ENCODE data around the gene CCT6B.
"Not testable (repeated sequence)": the region's sequence is repeated elsewhere in the genome, so short reads cannot be mapped to it uniquely, and the experiment has no call there.

CCT6B gene

DNA sequence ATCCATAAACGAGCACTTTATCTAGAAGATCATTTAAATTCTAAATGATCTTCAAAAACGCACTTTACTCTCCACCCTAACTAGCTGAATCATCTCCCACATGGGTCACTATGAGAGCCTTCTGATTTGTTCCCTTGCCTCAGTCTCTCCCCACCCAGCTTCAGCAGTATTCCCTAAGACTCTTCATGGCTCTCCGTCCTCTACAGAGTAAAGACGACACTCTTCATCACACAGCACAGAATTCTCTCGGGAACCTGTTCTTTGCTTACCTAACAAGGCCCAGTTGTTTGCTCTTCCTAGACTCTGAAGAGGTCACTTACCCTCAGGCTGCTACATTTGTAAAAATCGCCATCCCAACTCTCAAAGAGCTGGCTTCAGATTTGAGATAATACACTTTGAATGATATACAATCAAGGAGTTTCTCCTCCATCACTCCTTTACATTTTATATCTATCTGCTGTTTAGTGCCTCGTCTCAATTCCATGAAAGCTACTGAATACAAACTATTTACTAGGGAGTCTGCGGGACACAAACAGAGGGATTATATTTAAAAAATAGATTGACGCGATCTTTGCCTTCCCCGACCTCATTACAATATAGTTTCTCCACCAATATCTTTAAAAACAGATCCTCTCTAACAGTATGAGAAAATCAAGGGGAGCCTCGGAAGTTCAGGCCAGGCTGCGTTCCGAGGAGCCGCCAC lies 18.5 kb upstream of the CCT6B start:
- DNase-seq: no peak

DNA sequence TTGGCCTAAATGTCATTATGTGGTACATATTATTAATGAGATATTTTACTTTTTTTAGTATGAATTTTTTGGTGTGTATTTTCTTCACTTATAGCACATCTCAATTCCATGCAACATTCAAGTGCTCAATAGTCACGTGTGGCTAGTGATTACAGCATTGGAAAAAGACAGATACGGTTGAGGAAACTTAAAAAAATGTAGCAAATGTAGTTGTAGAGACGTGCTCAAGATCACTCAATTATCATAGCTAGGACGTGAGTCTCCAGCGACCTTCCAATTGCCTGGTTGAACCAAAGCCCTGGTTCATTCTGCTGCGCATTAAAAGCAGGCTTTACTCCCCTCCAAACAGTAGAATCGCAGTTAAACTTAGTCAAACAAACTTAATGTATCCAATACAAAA lies 17.9 kb upstream of the CCT6B start:
- DNase-seq: no peak

DNA sequence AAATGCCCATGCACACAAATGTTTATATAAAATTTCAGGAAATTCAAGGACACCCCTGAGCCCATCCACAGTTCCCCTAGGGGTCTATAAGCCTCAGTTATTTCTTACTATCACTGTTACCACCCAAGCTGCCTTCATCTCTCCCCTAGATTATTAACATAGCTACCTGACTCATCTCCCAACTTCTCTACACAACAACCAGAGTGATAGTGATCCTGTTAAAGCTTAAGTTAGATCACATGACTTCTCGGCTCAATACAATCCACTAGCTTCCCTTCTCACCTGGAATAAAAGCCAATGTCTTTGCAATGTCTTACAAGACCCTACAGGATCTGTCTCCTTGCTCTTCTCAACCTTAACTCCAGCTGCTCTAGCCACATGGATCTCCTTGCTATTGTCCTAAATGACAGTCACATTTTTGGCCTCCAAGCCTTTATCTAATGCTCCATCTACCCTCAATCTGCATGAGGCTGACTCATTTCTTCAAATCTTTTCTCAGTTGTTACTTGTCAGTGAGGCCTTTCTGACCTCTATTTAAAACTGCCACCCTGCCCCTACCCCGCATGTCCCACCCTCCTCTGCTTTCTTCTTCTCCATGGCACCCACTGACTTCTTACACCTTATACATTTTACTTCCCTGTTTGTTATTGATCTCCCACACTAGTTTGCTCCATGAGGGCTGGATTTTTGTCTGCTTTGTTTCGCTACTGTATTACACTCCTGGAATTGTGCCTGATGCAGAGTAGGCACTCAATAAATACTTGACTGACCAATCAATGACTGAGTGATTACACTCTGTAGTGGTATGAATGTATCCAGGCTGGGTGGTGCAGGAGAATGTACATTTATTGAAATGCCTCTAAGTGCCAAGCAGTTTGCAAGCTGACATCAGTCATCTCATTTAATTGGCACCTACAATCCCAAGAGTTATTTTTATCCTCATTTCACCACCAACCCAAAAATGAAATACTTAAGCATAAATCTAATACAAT lies 13.8 kb upstream of the CCT6B start:
- no peak for DNase-seq

DNA sequence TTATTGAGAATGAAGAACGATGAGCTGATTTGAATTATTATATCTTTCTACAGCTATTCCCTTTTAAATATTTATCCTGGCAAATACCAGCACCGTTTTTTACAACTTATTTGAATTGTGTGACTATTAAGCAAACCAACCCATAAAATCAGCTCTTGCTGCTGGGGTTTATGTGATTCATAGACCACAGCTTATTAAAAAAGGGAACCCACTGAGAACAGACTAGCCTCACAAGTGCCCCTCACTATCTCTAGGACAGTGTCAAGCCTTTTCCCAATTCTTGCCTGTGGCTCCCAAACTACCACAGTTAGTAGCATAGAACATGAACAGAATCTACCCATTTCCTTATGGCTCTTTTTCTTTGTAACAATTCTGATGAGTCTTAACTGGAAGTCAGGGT lies 12.9 kb upstream of the CCT6B start:
- no peak for DNase-seq

DNA sequence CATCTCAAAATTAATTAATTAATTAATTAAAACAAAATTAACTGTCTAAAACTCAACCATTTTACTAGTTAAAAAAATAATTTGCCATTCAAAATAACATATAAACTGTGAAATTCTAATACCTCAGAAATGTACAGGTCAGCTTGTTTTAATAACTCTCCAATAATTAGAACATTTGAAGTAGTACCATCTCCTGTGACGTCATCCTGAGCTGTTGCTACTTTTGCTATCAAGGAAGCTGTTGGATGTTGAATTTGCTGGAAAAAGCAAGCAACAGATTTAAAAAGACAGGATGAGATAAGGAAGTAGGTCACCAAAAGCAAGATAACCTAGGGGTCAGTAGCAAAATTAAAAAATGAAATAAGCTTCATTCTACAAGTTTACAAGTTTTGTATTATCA lies 2.8 kb downstream of the CCT6B start:
- DNase-seq: no peak

DNA sequence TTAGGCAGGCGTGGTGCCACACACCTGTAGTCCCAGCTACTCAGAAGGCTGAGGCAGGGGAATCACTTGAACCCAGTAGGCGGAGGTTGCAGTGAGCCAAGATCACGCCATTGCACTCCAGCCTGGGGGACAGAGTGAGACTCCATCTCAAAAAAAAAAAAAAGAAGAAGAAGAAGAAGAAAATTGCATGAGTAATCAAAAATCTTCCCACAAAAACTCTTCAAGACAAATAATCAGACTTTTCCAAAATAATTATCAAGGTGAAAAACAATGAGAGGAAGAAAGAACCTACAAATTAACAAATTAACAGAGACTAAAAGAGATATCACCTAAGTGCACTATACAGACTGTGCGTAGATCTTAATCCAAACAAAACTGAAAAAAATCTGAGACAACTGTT lies 10.5 kb downstream of the CCT6B start:
- DNase-seq: not testable (repeated sequence)

DNA sequence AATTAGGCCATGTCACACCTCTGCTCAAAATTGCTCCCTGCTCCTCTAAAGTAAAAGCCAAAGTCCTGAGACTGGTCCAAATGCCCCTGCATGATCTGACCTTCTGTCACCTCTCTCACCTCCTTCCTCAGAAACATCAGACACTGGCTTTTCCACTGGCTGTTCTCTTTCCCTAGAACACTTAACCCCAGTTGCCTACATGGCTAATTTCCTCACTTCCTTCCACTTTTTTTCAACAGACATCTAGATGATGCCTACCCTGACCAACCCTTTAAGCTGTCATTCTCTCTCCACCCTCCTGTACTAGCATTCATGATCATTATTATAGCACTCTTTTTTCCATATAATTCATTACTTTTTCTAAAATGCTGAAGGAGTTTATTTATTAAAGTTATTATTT lies 31.0 kb downstream of the CCT6B start:
- no peak for DNase-seq

DNA sequence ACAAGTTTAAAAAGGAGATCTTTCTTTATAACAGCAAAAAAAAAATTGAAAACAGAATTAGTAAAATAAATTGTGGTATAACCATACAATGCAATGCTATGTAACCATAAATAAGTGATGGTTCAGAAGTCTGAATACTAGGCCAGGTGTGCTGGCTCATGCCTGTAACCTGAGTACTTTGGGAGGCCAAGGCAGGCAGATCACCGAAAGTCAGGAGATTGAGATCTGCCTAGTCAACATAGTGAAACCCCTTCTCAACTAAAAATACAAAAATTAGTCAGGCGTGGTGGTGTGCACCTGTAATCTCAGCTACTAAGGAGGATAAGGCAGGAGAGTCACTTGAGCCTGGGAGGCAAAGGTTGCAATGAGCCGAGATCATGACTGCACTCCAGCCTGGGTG lies 34.6 kb downstream of the CCT6B start:
- DNase-seq: no peak

DNA sequence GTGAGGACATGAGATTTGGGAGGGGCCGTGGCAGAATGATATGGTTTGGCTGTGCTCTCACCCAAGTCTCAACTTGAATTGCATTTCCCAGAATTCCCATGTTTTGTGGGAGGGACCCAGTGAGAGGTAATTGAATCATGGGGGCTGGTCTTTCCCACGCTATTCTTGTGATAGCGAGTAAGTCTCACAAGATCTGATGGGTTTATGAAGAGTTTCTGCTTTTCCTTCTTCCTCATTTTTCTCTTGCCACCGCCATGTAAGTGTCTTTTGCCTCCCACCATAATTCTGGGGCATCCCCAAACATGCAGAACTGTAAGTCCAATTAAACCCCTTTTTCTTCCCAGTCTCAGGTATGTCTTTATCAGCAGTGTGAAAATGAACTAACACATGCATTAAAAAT lies 40.6 kb downstream of the CCT6B start:
- no peak for DNase-seq

DNA sequence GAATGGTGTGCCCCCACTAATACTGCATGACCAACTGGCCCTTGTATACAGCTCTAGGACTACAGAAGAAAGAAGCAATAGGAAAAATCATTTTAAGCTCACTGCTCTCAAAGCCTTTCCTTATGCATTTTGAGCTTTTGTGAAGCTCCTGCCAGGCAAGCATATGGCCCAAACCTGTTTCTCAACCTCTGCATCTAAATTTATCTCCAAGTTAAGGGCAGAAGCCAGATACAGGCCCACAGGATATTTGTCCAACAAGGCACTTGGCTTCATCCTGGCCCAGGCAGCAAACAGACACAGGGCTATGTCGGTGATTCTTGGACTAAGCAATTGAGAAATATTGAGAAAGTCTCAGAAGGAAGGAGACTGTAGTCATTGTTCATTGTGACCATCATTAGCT lies 43.9 kb downstream of the CCT6B start:
- no peak for DNase-seq

DNA sequence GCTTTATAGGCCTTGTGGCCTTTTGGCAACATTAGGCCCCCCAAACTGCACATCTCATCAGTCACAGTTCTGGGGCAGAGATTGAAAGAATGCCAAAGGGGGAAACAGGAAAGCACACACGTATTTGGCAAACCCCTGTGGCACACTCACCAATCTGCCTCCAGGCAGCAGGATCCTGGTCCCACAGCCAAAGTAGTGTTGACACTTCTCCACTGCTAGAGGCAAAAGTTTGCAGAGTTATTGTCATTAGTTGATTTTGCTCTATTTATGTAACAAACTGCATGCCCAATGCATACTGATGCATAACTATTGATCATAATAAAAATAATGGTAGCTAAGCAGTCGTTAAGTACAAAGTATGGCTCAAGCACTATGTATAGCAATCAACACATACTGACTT lies 45.1 kb downstream of the CCT6B start:
- no peak for DNase-seq

DNA sequence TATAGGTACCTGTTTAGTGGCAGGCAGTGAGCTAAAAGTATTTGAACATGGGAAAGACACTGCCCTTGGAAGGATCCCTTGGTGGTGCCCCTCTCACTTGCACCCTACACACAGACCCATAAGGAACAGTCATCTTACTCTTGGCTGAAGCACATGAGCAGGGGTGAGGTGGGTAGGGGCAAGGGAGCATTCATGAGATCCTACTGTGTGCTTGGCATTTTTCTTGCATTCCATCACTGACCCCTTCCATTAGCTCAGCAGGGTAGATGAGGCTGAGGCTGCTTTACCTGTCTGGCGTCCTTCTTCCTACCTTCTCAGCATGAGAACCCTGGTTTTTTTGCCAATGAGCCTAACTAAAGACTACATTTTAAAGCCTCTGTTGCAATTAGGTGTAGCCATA lies 48.3 kb downstream of the CCT6B start:
- DNase-seq: no peak

DNA sequence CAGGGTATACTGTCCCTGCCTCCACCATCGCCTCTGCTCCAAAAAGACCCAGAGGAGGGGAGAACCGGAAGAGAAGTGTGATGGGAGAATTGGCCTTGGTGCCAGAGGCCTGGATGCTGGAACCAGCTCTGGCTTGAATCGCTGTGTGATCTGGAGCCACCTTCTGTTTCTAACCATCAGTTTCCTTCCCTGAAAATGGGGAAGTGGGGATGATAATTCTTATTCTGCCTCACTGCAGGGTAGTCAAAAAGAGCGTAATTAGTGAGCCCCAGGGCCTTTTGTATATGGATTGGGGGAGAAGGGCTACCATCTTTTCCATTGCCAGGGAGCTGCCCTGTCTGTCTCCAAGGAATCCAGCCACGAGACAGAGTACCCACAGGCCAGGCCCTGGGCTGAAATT lies 52.2 kb downstream of the CCT6B start:
- no peak for DNase-seq

DNA sequence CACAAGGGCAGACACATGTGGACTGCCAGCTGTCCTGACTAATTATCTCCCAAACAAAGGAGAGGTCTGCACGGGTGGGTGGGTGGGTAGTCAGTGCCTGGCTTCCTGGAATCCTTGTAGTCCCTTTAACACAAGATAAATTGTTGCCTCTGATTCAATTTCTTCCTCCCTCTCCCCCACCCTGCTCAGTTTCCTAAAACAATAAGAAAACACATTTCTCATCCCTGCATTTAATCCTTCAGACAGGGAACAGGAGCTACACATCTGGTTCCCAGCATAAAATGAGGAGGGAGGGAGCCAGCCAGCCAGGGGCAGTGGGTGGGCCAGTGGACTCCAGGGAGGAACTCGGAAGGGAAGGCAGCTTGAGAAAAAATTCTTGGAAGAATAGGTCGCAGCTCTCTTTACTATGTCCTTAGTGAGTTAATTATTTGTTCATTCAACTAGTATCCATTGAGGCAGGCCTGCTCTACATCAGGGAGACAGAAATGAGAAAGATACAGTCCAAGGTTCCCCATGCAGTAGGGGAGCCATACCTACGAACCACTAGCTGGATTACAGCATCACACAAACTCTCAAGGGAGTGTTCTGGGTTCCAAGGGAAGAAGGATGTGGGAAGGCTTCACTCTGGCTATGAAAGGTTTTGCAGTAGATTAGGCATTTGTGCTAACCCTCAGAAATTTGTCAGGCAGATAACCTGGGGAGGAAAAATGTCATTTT lies 58.3 kb downstream of the CCT6B start:
- DNase-seq: no peak

DNA sequence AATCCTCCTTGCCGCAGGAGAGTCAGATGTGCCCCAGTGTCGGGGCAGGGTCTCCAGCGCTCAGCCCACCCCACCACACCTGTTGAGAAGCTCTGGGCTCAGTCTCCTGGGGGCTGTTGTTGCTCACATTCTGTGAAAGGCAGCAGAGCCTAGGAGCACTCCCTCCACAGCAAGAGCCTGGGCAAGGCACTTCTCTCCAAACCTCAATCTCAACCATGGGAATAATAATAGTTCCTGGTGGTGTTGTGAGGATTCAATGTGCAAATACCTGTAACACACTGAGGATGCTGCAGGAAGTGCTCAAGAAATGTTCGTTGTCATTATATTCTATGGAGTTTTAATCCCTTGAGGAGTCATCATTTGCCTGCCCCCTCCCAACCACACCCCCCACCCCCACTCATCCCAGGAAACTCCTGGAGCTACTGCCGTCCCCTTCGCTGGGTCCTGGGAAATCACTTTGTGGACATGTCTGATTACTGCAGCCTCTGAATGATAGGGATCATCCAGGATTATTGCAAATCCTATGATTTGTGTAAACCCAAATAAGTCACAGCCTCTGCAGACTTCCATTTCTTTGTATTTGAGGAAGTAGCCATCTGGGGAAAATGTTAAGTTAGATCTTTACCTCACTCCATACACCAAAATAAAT lies 61.5 kb downstream of the CCT6B start:
- DNase-seq: no peak

DNA sequence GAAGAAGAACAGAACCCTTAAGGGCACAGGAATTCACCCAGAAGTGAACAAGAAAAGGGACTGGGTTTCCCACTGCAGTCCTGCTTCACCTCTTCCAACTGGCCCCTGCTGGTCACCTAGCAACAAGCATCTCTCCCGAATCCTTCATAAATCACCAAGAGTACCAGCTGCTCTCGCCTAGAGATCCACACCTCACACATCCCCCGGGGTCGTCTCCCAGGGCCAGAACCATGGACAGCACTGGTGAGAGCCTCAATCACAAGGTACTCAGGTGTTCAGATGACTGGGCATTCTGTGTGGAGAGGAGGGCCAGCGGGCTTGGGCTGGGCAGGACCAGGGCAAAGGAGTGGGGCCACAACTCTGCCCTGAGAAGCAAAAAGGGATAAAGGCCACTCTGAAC lies 65.9 kb downstream of the CCT6B start:
- no peak for DNase-seq

DNA sequence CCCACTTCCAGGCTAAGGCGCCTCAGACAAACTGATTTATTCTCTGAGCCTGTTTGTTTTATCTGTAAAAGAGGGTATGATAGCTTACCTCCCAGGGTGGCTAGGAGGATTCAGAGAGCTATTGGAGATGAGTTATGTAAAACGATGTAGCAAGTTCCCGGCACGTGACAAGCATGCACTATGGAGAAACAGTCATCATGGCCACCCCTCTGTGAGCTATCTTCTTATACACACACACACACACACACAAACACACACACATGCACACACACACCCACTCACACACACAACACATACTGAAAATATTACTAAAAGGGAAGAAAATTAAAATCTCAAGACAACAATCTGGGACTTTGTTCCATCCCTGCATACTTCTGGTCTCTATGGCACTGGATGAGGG lies 66.3 kb downstream of the CCT6B start:
- no peak for DNase-seq

DNA sequence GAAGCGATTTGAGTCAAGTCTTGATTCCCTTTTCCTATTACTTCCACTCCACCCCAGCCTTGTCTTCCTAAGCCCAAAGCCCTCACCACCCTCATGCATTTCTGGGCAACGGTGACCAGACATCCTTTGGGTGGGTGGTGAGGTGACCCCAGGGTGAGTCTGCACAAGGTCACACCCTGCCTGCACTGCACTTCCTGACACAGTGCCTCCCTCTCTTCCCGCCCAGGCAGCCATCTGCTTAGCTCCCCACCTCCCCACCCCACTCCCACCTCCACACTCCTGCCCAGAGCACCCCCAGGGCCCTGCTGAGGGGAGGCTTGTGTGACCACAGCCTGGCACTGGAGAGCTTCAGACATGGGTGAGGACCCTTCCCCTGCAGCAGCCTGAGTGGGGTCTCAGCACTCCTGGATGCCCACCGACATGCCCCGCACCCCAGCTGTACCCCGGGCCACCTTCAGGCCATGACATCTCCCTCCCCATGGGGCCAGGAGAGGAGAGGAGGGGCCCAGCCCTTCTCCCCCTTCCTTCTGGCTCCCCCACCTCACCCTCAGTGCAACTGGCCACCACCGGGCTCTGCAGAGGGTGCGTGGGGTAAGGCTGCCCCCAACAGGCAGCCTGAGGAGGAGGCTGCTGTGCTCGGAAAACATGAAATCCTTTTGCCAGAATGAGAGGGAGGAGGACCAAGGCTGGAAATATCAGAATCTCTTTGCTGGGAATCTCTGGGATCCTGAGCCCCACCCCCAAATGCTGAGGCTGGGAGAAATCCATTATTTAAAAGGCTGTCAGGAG lies 68.6 kb downstream of the CCT6B start:
- DNase-seq: peak; percentile 7

DNA sequence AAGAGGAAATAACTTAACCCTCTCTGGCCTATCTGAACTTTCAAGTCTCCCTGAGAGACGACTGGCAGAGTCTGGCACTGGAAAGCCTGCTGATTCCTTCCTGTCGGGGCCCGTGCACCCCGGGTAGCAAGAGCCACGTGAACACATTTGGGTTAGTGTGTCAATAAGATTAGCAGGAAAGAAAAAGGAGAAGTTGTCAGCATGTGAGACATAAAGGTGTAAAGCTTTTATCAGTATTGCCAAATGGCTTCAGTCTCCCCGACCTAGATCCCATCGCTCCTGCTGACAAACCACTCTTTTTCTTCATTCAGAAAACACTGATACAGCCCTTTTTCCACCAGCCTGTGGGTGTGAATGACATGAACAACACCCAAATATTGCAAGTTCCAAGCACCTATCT lies 74.4 kb downstream of the CCT6B start:
- DNase-seq: no peak

DNA sequence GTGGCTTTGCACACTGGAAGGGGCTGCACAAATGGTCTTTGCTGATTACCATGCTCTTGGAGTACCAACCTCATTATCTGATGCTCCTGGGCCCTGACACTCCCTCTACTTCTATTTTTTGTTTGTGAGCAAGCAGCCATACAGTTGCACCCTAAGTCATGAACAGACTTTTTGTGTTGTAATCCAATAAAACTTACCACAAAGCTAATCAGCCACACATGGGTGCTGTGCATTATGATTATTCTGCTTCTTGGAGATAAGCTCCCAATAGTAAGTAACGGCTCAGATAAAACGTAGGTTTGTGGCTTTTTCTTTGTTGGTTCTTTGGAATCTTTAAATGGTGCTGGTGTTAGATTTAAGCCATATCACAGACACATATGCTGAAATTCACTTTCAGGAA lies 76.2 kb downstream of the CCT6B start:
- no peak for DNase-seq

DNA sequence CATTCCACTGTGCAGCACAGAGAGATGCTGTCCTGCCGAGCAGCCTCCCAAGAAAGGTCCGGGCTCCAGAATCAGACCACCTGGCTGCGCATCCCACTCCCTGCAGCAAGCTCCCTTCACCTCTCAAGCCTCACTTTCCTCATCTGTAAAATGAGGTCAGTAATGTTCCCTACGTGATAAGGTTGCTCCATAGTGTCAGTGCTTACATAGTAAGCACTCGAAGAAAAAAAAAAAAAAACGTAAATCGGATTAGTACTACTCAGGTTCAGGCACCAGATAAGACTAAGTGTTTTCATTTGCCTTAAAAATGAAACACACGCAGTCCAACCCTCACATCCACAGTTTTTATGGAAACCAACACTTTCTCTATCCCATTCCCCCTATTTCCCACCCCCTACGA lies 76.7 kb downstream of the CCT6B start:
- no peak for DNase-seq
